Spleen (tissue), 11 donors: ENCODE data around the gene MYO1D. TPM values are rescaled to one million over a fixed set of nuclear protein-coding genes. Genes with fewer than 3 reads are reported as not detected.

ENCODE experiments used
- DNase-seq: peaks from one replicate; pipeline ENCODE4 v3.0.0-alpha.2; 2020
- H3K27ac ChIP-seq, 8 donors: fragments of 200-600 bp; sonication (generic) in 7 of 8; 1 replicate in 4 of 8; 2 replicates in 4 of 8; pipeline versions ENCODE4 v1.5.0 to v1.8.0; 2016 to 2021; ENCODE audit warnings: inconsistent platforms in 4 of 8, mild to moderate bottlenecking in 4 of 8, moderate library complexity in 1 of 8
- H3K27me3 ChIP-seq, 7 donors: fragments of 200-600 bp; sonication (generic) in 6 of 7; replicated peaks in 1 of 7; 1 replicate in 4 of 7; 2 replicates in 3 of 7; pipeline versions ENCODE4 v1.5.0 to v1.8.0; 2016 to 2021; ENCODE audit warnings: inconsistent platforms in 3 of 7, mild to moderate bottlenecking in 1 of 7
- H3K36me3 ChIP-seq, 6 donors: fragments of 200-600 bp; sonication (generic) in 5 of 6; 1 replicate in 4 of 6; 2 replicates in 2 of 6; pipeline versions ENCODE4 v1.5.0 to v1.8.0; 2016 to 2021; ENCODE audit warnings: inconsistent platforms in 2 of 6
- H3K4me1 ChIP-seq, 6 donors: fragments of 200-600 bp; sonication (generic) in 5 of 6; 1 replicate in 3 of 6; 2 replicates in 3 of 6; pipeline versions ENCODE4 v1.5.0 to v1.8.0; 2016 to 2021; ENCODE audit warnings: inconsistent platforms in 3 of 6
- H3K4me3 ChIP-seq, 8 donors: fragments of 200-600 bp; sonication (generic) in 7 of 8; 1 replicate in 4 of 8; 2 replicates in 4 of 8; pipeline versions ENCODE4 v1.5.0 to v1.8.0; 2016 to 2021; ENCODE audit warnings: inconsistent platforms in 4 of 8, mild to moderate bottlenecking in 4 of 8, moderate library complexity in 2 of 8
- H3K9me3 ChIP-seq, 8 donors: fragments of 200-600 bp; sonication (generic) in 7 of 8; 1 replicate in 4 of 8; 2 replicates in 4 of 8; pipeline versions ENCODE4 v1.5.0 to v1.8.0; 2016 to 2021; ENCODE audit warnings: inconsistent platforms in 4 of 8
- POLR2A ChIP-seq, 3 donors: fragments of 450-650 bp; IDR thresholded peaks; one replicate each; pipeline ENCODE4 v1.5.1; 2017; ENCODE audit warnings: antibody characterized with exemption in 3 of 3, mild to moderate bottlenecking in 1 of 3
- POLR2AphosphoS5 ChIP-seq, 3 donors: sonication (generic); formaldehyde crosslinking; IDR thresholded peaks; one replicate each; pipeline ENCODE4 v1.5.1; 2017; ENCODE audit warnings: antibody characterized with exemption in 3 of 3
- WGBS, 5 donors: extraction: QIAGEN DNeasy Blood & Tissue Kit in 3 of 5; methylation state at CpG; one replicate each; pipeline versions ENCODE4 v1.1.5 to v1.1.7; 2013 to 2018; 5-methylcytosine and 5-hydroxymethylcytosine counted together
- intact Hi-C: fragments of 100-400 bp; cut with DNase I; formaldehyde crosslinking; loops from one replicate; pipeline ENCODE4 v1.15.0; 2023; ENCODE audit warnings: low total_unique reads
- polyA plus RNA-seq, 3 donors: library from polyadenylated mRNA; stranded (reverse); fragments of 200-250 nt; gene quantifications; one replicate each; pipeline ENCODE4 v1.2.1, GENCODE V29; 2013
- total RNA-seq, 7 donors: library from RNA; depleted of rRNA in 3 of 7; stranded (reverse); fragments of >200 nt in 3 of 7; fragmentation: NEBNext Ultra II Directional in 4 of 7; extraction: Animal tissue kit (Norgen Biotek cat#: 25700) in 4 of 7; gene quantifications; one replicate each; pipeline versions ENCODE4 v1.1.0 to v1.2.1, GENCODE V29; 2016 to 2021
- TF ChIP-seq, protein P1 (sequence below), 11 experiments: fragments of 200-600 bp in 7 of 11; fragments of 450-650 bp in 4 of 11; sonication (generic) in 4 of 11; IDR thresholded peaks in 8 of 11; conservative IDR thresholded peaks in 3 of 11; 1 replicate in 7 of 11; 2 replicates in 4 of 11; pipeline versions ENCODE4 v1.4.0 to v1.8.0; 2016 to 2021; ENCODE audit warnings: antibody characterized with exemption in 11 of 11, inconsistent platforms in 4 of 11, mild to moderate bottlenecking in 1 of 11
- donor health status: healthy with polysubstance abuse.
- donor health status: DM: no; HTN: no; CAD: no; lungs with moderate emphysema.
- donor health status: DM: no; HTN: no; CAD: no.
- donor health status: Bipolar disorder and iron deficiency.
- donor health status: healthy.
- donor health status: DM: no; HTN: no; CAD: no.
- donor health status: DM: yes; HTN: yes; CAD: no.

The MYO1D gene
- total and polyA plus RNA-seq, 10 donors = 2.3 to 36.4 (median 23.4) TPM

DNA sequence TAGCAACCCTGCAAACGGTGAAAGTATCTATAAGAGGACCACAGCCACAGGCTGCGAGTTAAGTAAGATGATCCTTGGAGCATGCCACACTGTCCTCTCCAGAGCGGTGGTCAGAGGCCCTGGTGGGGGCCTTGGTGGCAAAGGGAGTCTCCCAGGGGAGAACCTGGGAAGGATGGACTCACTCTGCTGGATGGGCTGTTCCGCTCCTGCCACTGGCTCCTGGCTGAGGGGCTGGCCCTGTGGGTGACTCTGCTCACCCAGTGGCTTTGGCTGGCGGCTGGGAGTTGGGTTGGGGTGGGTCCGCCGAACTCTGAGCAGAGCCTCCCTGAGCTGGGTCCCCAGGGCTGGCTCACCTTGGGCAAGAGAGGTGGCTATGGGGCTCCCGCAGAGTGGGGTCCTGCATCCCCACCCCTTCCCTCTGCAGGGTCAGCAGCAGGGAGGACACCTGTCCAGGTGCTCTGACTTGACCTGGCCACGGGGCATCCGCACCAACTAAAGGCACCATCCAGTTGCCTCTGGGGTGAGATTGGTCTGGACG is 382.9 kb downstream of the MYO1D start:
- WGBS, 5 donors = 87 to 94% (median 94%) methylated on average over 9 to 11 of the region's 11 CpGs
- peak overlapping the region in 3 of 8 donors; percentile 88 to 92 (median 88) for H3K27ac ChIP-seq
- intact Hi-C loops = no loop called here
- TF ChIP-seq POLR2AphosphoS5 (IDR thresholded peaks at IDR 0.05) (no peak), POLR2A (IDR thresholded peaks at IDR 0.05) (no peak)
- TF ChIP-seq, protein P1, sequence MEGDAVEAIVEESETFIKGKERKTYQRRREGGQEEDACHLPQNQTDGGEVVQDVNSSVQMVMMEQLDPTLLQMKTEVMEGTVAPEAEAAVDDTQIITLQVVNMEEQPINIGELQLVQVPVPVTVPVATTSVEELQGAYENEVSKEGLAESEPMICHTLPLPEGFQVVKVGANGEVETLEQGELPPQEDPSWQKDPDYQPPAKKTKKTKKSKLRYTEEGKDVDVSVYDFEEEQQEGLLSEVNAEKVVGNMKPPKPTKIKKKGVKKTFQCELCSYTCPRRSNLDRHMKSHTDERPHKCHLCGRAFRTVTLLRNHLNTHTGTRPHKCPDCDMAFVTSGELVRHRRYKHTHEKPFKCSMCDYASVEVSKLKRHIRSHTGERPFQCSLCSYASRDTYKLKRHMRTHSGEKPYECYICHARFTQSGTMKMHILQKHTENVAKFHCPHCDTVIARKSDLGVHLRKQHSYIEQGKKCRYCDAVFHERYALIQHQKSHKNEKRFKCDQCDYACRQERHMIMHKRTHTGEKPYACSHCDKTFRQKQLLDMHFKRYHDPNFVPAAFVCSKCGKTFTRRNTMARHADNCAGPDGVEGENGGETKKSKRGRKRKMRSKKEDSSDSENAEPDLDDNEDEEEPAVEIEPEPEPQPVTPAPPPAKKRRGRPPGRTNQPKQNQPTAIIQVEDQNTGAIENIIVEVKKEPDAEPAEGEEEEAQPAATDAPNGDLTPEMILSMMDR (IDR thresholded peaks at IDR 0.05 in 8 of 11, conservative IDR thresholded peaks at IDR 0.05 in 3 of 11) = no peak
- H3K36me3 ChIP-seq = peaks cover 0 to 26% (median 5%) of the 10 kb centered on the region in 6 donors
- H3K9me3 ChIP-seq = no peaks in the 10 kb centered on the region
- no peak overlapping the region for H3K4me3 ChIP-seq
- H3K27me3 ChIP-seq = no peaks in the 10 kb centered on the region
- peaks cover 45 to 87% (median 73%) of the 10 kb centered on the region in 6 donors for H3K4me1 ChIP-seq
- DNase-seq = peak; percentile 80

DNA sequence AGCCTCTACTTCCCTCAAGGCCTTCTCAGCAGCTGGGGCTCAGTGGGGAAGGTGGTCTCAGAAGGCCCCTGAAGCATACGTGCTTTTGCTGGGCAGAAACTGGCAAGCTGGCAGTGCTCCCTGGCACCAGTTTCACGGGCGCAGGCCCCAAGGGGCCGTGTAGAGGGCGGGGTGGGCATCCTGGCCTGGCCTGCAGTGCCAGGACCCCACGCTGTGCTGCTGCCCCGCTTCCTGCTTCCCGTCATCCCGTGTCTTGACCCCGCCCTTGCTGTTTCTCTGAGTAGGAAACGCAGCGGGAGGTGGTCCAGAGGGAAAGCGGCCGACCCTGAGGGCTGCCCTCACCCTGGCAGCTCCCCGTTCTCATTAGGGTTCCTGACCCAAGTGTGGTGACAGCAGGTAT is 383.4 kb downstream of the MYO1D start:
- intact Hi-C loops = no loop called here
- no peaks in the 10 kb centered on the region for H3K27me3 ChIP-seq
- no peak for DNase-seq
- no peaks in the 10 kb centered on the region for H3K9me3 ChIP-seq
- H3K27ac ChIP-seq = peak overlapping the region in 5 of 8 donors; percentile 73 to 92 (median 88)
- WGBS, 5 donors = 77 to 87% (median 84%) methylated on average over 14 to 15 of the region's 15 CpGs
- peaks cover 0 to 31% (median 7%) of the 10 kb centered on the region in 6 donors for H3K36me3 ChIP-seq
- no peak overlapping the region for H3K4me3 ChIP-seq
- H3K4me1 ChIP-seq = peaks cover 45 to 92% (median 77%) of the 10 kb centered on the region in 6 donors
- TF ChIP-seq POLR2A (IDR thresholded peaks at IDR 0.05) (no peak), POLR2AphosphoS5 (IDR thresholded peaks at IDR 0.05) (peak in 1 of 3 donors; percentile 3)

DNA sequence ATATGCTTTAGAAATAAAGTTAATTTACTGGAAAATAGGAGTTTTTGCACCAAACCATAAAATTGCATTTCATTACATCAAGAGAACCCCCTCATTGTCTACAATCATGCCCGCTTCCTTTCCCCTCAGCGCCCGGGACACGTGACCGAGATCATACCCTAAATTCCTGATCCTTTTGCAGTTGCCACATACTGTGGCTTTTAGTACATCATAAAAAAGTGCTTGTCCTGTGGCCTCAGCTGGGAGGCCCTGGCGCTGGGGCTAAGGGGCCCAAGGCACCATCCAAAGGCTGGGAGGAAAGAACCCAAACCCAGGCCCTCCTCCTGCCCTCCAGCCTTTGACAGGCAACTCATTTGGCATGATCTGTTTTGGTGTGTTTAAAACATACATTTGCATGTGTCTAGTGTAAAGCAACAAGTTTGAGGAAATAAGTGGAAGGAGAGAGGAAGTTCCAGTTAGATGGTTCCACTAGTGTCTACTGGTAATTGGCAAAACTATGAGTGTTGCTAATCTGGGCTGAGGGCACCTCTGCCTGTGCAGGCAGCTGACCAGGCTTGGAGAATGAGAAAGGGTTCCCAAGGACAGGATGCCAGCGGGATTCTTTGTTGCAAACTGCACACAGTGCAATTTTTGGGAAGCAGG is 384.2 kb downstream of the MYO1D start:
- intact Hi-C loops = no loop called here
- TF ChIP-seq POLR2A (IDR thresholded peaks at IDR 0.05) = no peak
- TF ChIP-seq, protein P1 (IDR thresholded peaks at IDR 0.05 in 8 of 11, conservative IDR thresholded peaks at IDR 0.05 in 3 of 11) = no peak
- TF ChIP-seq POLR2AphosphoS5 (IDR thresholded peaks at IDR 0.05) = peak in 2 of 3 donors; percentile 22 to 32
- 48 to 80% (median 67%) methylated on average over 7 of the region's 7 CpGs for WGBS, 5 donors
- Histone ChIP-seq H3K27ac (peak overlapping the region; percentile 61 to 92 (median 74)), H3K9me3 (no peaks in the 10 kb centered on the region), H3K4me3 (peak overlapping the region in 1 of 8 donors; percentile 88), H3K27me3 (no peaks in the 10 kb centered on the region), H3K36me3 (peaks cover 0 to 39% (median 11%) of the 10 kb centered on the region in 6 donors), H3K4me1 (peaks cover 51 to 100% (median 85%) of the 10 kb centered on the region in 6 donors)
- DNase-seq = no peak

GRCh38 chr17:32492264-32492589 is 384.7 kb downstream of the MYO1D start:
- WGBS, 5 donors = 57 to 64% (median 62%) methylated on average over 4 of the region's 4 CpGs

More at GRCh38 chr17:32492264-32492589, 384.7 kb downstream of the MYO1D start:
- DNase-seq = no peak
- TF ChIP-seq, protein P1 (IDR thresholded peaks at IDR 0.05 in 8 of 11, conservative IDR thresholded peaks at IDR 0.05 in 3 of 11) = no peak
- no peak for TF ChIP-seq POLR2AphosphoS5 (IDR thresholded peaks at IDR 0.05)
- H3K4me3 ChIP-seq = peak overlapping the region in 1 of 8 donors; percentile 88
- H3K27ac ChIP-seq = peak overlapping the region; percentile 61 to 92 (median 74)
- peaks cover 0 to 40% (median 11%) of the 10 kb centered on the region in 6 donors for H3K36me3 ChIP-seq
- H3K4me1 ChIP-seq = peaks cover 53 to 100% (median 90%) of the 10 kb centered on the region in 6 donors
- no peaks in the 10 kb centered on the region for H3K27me3 ChIP-seq
- intact Hi-C loops = no loop called here
- H3K9me3 ChIP-seq = no peaks in the 10 kb centered on the region
